HFFc6 (cell line): ENCODE results near the gene CRADD. TPM values are rescaled to one million over a fixed set of nuclear protein-coding genes. Genes with fewer than 3 reads are reported as not detected.
A peak's percentile ranks its signal among the peaks of the same experiment; 100 is the strongest.

ENCODE experiments used
- DNase-seq: peaks from one replicate; pipeline ENCODE4 v3.0.0-alpha.2; 2018
- H3K27ac Mint-ChIP-seq: 2 replicates; pipeline ENCODE4 v1.8.0; 2020; ENCODE audit warnings: mild to moderate bottlenecking, mixed read lengths
- H3K27me3 Mint-ChIP-seq: 2 replicates; pipeline ENCODE4 v1.8.0; 2021; ENCODE audit warnings: mild to moderate bottlenecking, moderate library complexity, mixed read lengths; ENCODE audit not compliant: insufficient read depth
- H3K36me3 Mint-ChIP-seq: 2 replicates; pipeline ENCODE4 v1.8.0; 2021; ENCODE audit warnings: low read depth, mixed read lengths
- H3K4me1 Mint-ChIP-seq: 2 replicates; pipeline ENCODE4 v1.8.0; 2020; ENCODE audit warnings: low read depth, mixed read lengths
- H3K4me3 Mint-ChIP-seq: 2 replicates; pipeline ENCODE4 v1.8.0; 2020; ENCODE audit warnings: mild to moderate bottlenecking, moderate library complexity, mixed read lengths
- H3K9me3 Mint-ChIP-seq: 2 replicates; pipeline ENCODE4 v1.8.0; 2020; ENCODE audit warnings: mild to moderate bottlenecking, mixed read lengths
- CTCF ChIP-seq: fragments of 200-600 bp; sonication (generic); IDR thresholded peaks from 2 replicates; pipeline ENCODE4 v1.5.0; 2021; ENCODE audit warnings: antibody characterized with exemption, mild to moderate bottlenecking
- total RNA-seq, 6 experiments: library from RNA; stranded (reverse); fragmentation: NEBNext Ultra II Directional; extraction: Animal tissue kit (Norgen Biotek cat#: 25700); gene quantifications; 2 replicates in 1 of 6; 3 replicates in 5 of 6; pipeline ENCODE4 v1.2.3, GENCODE V29; 2021

Gene CRADD
- total RNA-seq, 6 experiments from 2014 or later, result 15.3 to 20.1 (median 17.9) TPM

GRCh38 chr12:93892423-93893268, 215.5 kb downstream of the CRADD start:
- no peak for DNase-seq
- H3K36me3 Mint-ChIP-seq, result peaks cover 4% of the 10 kb centered on the region
- H3K27me3 Mint-ChIP-seq, result no peaks in the 10 kb centered on the region; the same call in none of the 2 replicates
- TF ChIP-seq CTCF, result 0 out of 2 replicates have a peak, but pooled peaks have one; percentile 12
- H3K4me1 Mint-ChIP-seq, result peaks cover 47% of the 10 kb centered on the region
- H3K4me3 Mint-ChIP-seq, result no peak overlapping the region
- H3K9me3 Mint-ChIP-seq, result peaks cover 3% of the 10 kb centered on the region; the same call in 1 of the 2 replicates
- H3K27ac Mint-ChIP-seq, result no peak overlapping the region

GRCh38 chr12:93894391-93895088, 217.4 kb downstream of the CRADD start:
- no peak for TF ChIP-seq CTCF
- no peak overlapping the region for H3K4me3 Mint-ChIP-seq
- H3K27me3 Mint-ChIP-seq, result no peaks in the 10 kb centered on the region; the same call in none of the 2 replicates
- DNase-seq, result no peak
- peaks cover 52% of the 10 kb centered on the region for H3K4me1 Mint-ChIP-seq
- no peaks in the 10 kb centered on the region for H3K36me3 Mint-ChIP-seq
- no peaks in the 10 kb centered on the region for H3K9me3 Mint-ChIP-seq
- H3K27ac Mint-ChIP-seq, result peak overlapping the region; percentile 6; the same call in 1 of the 2 replicates

- TF ChIP-seq CTCF, result peak; percentile 34
- Mint-ChIP-seq H3K27me3 (no peaks in the 10 kb centered on the region; the same call in 1 of the 2 replicates), H3K36me3 (no peaks in the 10 kb centered on the region), H3K4me3 (no peak overlapping the region), H3K9me3 (no peaks in the 10 kb centered on the region), H3K4me1 (peaks cover 47% of the 10 kb centered on the region), H3K27ac (peak overlapping the region; percentile 6; the same call in 1 of the 2 replicates)
- DNase-seq, result no peak
These were observed 217.9 kb downstream of the CRADD start for GRCh38 chr12:93895089-93895445.

- peaks cover 46% of the 10 kb centered on the region for H3K4me1 Mint-ChIP-seq
- H3K27ac Mint-ChIP-seq, result no peak overlapping the region
- DNase-seq, result no peak
- TF ChIP-seq CTCF, result peak; percentile 57
- no peaks in the 10 kb centered on the region for H3K9me3 Mint-ChIP-seq
- no peaks in the 10 kb centered on the region; the same call in 1 of the 2 replicates for H3K27me3 Mint-ChIP-seq
- no peak overlapping the region for H3K4me3 Mint-ChIP-seq
- H3K36me3 Mint-ChIP-seq, result no peaks in the 10 kb centered on the region
These were observed 219.3 kb downstream of the CRADD start for GRCh38 chr12:93896427-93896826.

- H3K27ac Mint-ChIP-seq, result no peak overlapping the region
- DNase-seq, result no peak
- H3K4me3 Mint-ChIP-seq, result no peak overlapping the region
- peaks cover 47% of the 10 kb centered on the region for H3K4me1 Mint-ChIP-seq
- H3K9me3 Mint-ChIP-seq, result peaks cover under 1% of the 10 kb centered on the region; the same call in 1 of the 2 replicates
- H3K27me3 Mint-ChIP-seq, result no peaks in the 10 kb centered on the region; the same call in 1 of the 2 replicates
- H3K36me3 Mint-ChIP-seq, result peaks cover 1% of the 10 kb centered on the region
- no peak for TF ChIP-seq CTCF
These were observed 219.8 kb downstream of the CRADD start for GRCh38 chr12:93896952-93897351.
